PC-3 (cell line): Measurements from ENCODE around the gene LPAR1. TPM values are rescaled to one million over a fixed set of nuclear protein-coding genes. Genes with fewer than 3 reads are reported as not detected.

Experiments used
- ATAC-seq: fragments of 200-7000 bp; cut with Tn5 transposase; 2 replicates; pipeline ENCODE4 v1.9.1; 2020; ENCODE audit warnings: mild to moderate bottlenecking, moderate library complexity
- BruUV-seq: library from RNA; stranded (reverse); fragments of 400-500 nt; replicated peaks from 2 replicates; lab custom pipeline; 2021; lab: Mats Ljungman, UMichigan
- CTCF ChIA-PET: fragments of 300-600 bp; sonication (Branson Sonifier 250); formaldehyde crosslinking; loops from one replicate; lab custom pipeline; 2022; ENCODE audit warnings: antibody characterized with exemption; lab: Charles Lee
- POLR2A ChIA-PET: fragments of 300-600 bp; sonication (Branson Sonifier 250); formaldehyde crosslinking; loops from one replicate; lab custom pipeline; 2022; ENCODE audit warnings: antibody characterized with exemption; ENCODE audit not compliant: unreplicated experiment; lab: Charles Lee
- DNase-seq: peaks from one replicate; pipeline ENCODE4 v3.0.0-alpha.2; 2015
- H2AFZ ChIP-seq: fragments of 300-600 bp; sonication (generic); 2 replicates; pipeline ENCODE4 v1.6.0; 2016; ENCODE audit warnings: antibody characterized with exemption, low read length
- H3F3A ChIP-seq: fragments of 300-600 bp; sonication (generic); one replicate; pipeline ENCODE4 v1.6.0; 2017; ENCODE audit warnings: antibody characterized with exemption, low read length, control low read depth, mild to moderate bottlenecking; ENCODE audit not compliant: unreplicated experiment
- H3K27ac ChIP-seq: fragments of 300-600 bp; sonication (generic); 2 replicates; pipeline ENCODE4 v1.5.1; 2016; ENCODE audit warnings: mild to moderate bottlenecking, low read length
- H3K27me3 ChIP-seq: fragments of 300-600 bp; sonication (generic); 2 replicates; pipeline ENCODE4 v1.6.1; 2016; ENCODE audit warnings: low read length, mixed read lengths
- H3K36me3 ChIP-seq: fragments of 300-600 bp; sonication (generic); 2 replicates; pipeline ENCODE4 v1.6.1; 2016; ENCODE audit warnings: low read depth, mixed run types, low read length, mixed read lengths
- H3K4me1 ChIP-seq: fragments of 300-600 bp; sonication (generic); 2 replicates; pipeline ENCODE4 v1.5.1; 2016; ENCODE audit warnings: low read length; ENCODE audit not compliant: insufficient read depth
- H3K4me2 ChIP-seq: fragments of 300-600 bp; sonication (generic); 2 replicates; pipeline ENCODE4 v1.6.0; 2016; ENCODE audit warnings: low read length
- H3K4me3 ChIP-seq: fragments of 300-600 bp; sonication (generic); 2 replicates; pipeline ENCODE4 v1.5.1; 2016; ENCODE audit warnings: mild to moderate bottlenecking, low read length, mixed read lengths
- H3K79me2 ChIP-seq: fragments of 300-600 bp; sonication (generic); 2 replicates; pipeline ENCODE4 v1.6.1; 2017; ENCODE audit warnings: low read length, mixed read lengths
- H3K9ac ChIP-seq: fragments of 300-600 bp; sonication (generic); 2 replicates; pipeline ENCODE4 v1.6.0; 2016; ENCODE audit warnings: mild to moderate bottlenecking, low read length
- H3K9me2 ChIP-seq: fragments of 300-600 bp; sonication (generic); replicated peaks from 2 replicates; pipeline ENCODE4 v1.6.1; 2016; ENCODE audit warnings: mixed run types, low read length, mixed read lengths
- H3K9me3 ChIP-seq: fragments of 300-600 bp; sonication (generic); 2 replicates; pipeline ENCODE4 v1.6.1; 2016; ENCODE audit warnings: low read length, mixed read lengths
- H4K20me1 ChIP-seq: fragments of 300-600 bp; sonication (generic); 2 replicates; pipeline ENCODE4 v1.6.1; 2016; ENCODE audit warnings: low read length, mixed read lengths
- CTCF ChIP-seq: fragments of 300-600 bp; sonication (generic); conservative IDR thresholded peaks from 2 replicates; pipeline ENCODE4 v1.5.1; 2017; ENCODE audit warnings: antibody characterized with exemption, low read depth, mild to moderate bottlenecking, low read length
- EZH2 ChIP-seq: fragments of 300-600 bp; sonication (generic); IDR thresholded peaks from one replicate; pipeline ENCODE4 v1.6.1; 2017; ENCODE audit warnings: antibody characterized with exemption, mild to moderate bottlenecking, low read length; ENCODE audit not compliant: unreplicated experiment
- EZH2phosphoT487 ChIP-seq: fragments of 300-600 bp; sonication (generic); IDR thresholded peaks from 2 replicates; pipeline ENCODE4 v1.6.1; 2018; ENCODE audit warnings: mild to moderate bottlenecking, antibody characterized with exemption, low read length, borderline replicate concordance
- intact Hi-C: fragments of 100-400 bp; cut with micrococcal nuclease; formaldehyde crosslinking; loops from 2 replicates; pipeline ENCODE4 v1.9.0; 2023
- total RNA-seq: library from RNA; depleted of rRNA; stranded (reverse); fragments of >200 nt; gene quantifications from 2 replicates; pipeline ENCODE4 v1.2.3, GENCODE V29; 2014

The LPAR1 gene
- total RNA-seq, 1 experiment from 2014 or later = 67.9 TPM

- Histone ChIP-seq H3K79me2 (peaks cover 72% of the 10 kb centered on the region), H3K27me3 (no peaks in the 10 kb centered on the region), H2AFZ (no peak overlapping the region)
Observed at GRCh38 chr9:110895147-110895905, 142.9 kb downstream of the LPAR1 start.

GRCh38 chr9:110894731-110895130 lies 143.5 kb downstream of the LPAR1 start:
- no peaks in the 10 kb centered on the region for H3K9me3 ChIP-seq
- no peak overlapping the region for H3K4me3 ChIP-seq
- ChIA-PET CTCF (no interaction called here), POLR2A (no interaction called here)
- BruUV-seq = no TSS peak
- no peaks in the 10 kb centered on the region for H3K27me3 ChIP-seq
- H3F3A ChIP-seq = peaks cover 4% of the 10 kb centered on the region
- H3K4me1 ChIP-seq = peaks cover 25% of the 10 kb centered on the region
- peaks cover 47% of the 10 kb centered on the region for H3K36me3 ChIP-seq
- H2AFZ ChIP-seq = no peak overlapping the region
- ATAC-seq = no peak
- DNase-seq = no peak
- H3K9me2 ChIP-seq = no peaks in the 10 kb centered on the region
- no peaks in the 10 kb centered on the region for H4K20me1 ChIP-seq
- H3K79me2 ChIP-seq = peaks cover 72% of the 10 kb centered on the region
- H3K9ac ChIP-seq = no peak overlapping the region
- no peak overlapping the region for H3K27ac ChIP-seq
- intact Hi-C loops = no loop called here
- no peak overlapping the region for H3K4me2 ChIP-seq
- TF ChIP-seq EZH2 = no peak
- TF ChIP-seq CTCF = no peak
- no peak for TF ChIP-seq EZH2phosphoT487

More at GRCh38 chr9:110895147-110895905, 142.9 kb downstream of the LPAR1 start:
- Histone ChIP-seq H4K20me1 (no peaks in the 10 kb centered on the region), H3K36me3 (peaks cover 51% of the 10 kb centered on the region), H3K27ac (no peak overlapping the region), H3K9ac (no peak overlapping the region), H3K4me1 (peaks cover 29% of the 10 kb centered on the region), H3K4me2 (no peak overlapping the region), H3K9me3 (no peaks in the 10 kb centered on the region), H3K9me2 (no peaks in the 10 kb centered on the region), H3F3A (peaks cover 4% of the 10 kb centered on the region), H3K4me3 (no peak overlapping the region)
- intact Hi-C loops = no loop called here
- no peak for ATAC-seq
- ChIA-PET CTCF (interaction anchor here (0.6 kb wide), 1 partner anchor 378 kb away, joined by 6 read pairs; no protein-coding TSS in a partner anchor), POLR2A (no interaction called here)
- no peak for DNase-seq
- TF ChIP-seq EZH2 = no peak
- no peak for TF ChIP-seq EZH2phosphoT487
- TF ChIP-seq CTCF = no peak
- BruUV-seq = no TSS peak

GRCh38 chr9:110892689-110893088 lies 145.6 kb downstream of the LPAR1 start:
- Histone ChIP-seq H2AFZ (no peak overlapping the region), H3K9me2 (no peaks in the 10 kb centered on the region), H4K20me1 (no peaks in the 10 kb centered on the region), H3K27ac (peak overlapping the region; percentile 57), H3K9ac (no peak overlapping the region), H3K27me3 (no peaks in the 10 kb centered on the region), H3K4me1 (peaks cover 25% of the 10 kb centered on the region), H3K4me2 (no peak overlapping the region), H3F3A (no peaks in the 10 kb centered on the region), H3K79me2 (peaks cover 71% of the 10 kb centered on the region), H3K4me3 (no peak overlapping the region), H3K9me3 (no peaks in the 10 kb centered on the region), H3K36me3 (peaks cover 34% of the 10 kb centered on the region)
- POLR2A ChIA-PET = no interaction called here
- intact Hi-C loops = no loop called here
- DNase-seq = no peak
- BruUV-seq = no TSS peak
- CTCF ChIA-PET = no interaction called here
- peak; percentile 25 for ATAC-seq
- TF ChIP-seq EZH2 (no peak), CTCF (no peak)
